ENCODE data around the gene PCBD1.
"Not testable (repeated sequence)": the region's sequence is repeated elsewhere in the genome, so short reads cannot be mapped to it uniquely, and the experiment has no call there.

Gene PCBD1

GRCh38 chr10:70861495-70862197, 26.7 kb downstream of the PCBD1 start:
- not testable (repeated sequence) for DNase-seq

- DNase-seq = no peak
These were observed 29.6 kb downstream of the PCBD1 start for GRCh38 chr10:70858759-70859158.

GRCh38 chr10:70856454-70856853, 31.9 kb downstream of the PCBD1 start:
- DNase-seq = no peak

- no peak for DNase-seq
These were observed 34.9 kb downstream of the PCBD1 start for GRCh38 chr10:70853457-70853856.

- DNase-seq = no peak
These were observed 35.3 kb downstream of the PCBD1 start for GRCh38 chr10:70853038-70853437.

GRCh38 chr10:70851597-70852475, 36.5 kb downstream of the PCBD1 start:
- no peak for DNase-seq

- DNase-seq = no peak
These were observed 38.3 kb downstream of the PCBD1 start for GRCh38 chr10:70850097-70850496.

- no peak for DNase-seq
These were observed 38.8 kb downstream of the PCBD1 start for GRCh38 chr10:70849582-70850016.

- DNase-seq = no peak
These were observed 40.6 kb downstream of the PCBD1 start for GRCh38 chr10:70847659-70848360.

- no peak for DNase-seq
These were observed 41.6 kb downstream of the PCBD1 start for GRCh38 chr10:70846795-70847194.

- DNase-seq = no peak
These were observed 42.5 kb downstream of the PCBD1 start for GRCh38 chr10:70845816-70846215.

- DNase-seq = no peak
These were observed 43.1 kb downstream of the PCBD1 start for GRCh38 chr10:70845256-70845655.

- DNase-seq = no peak
These were observed 44.4 kb downstream of the PCBD1 start for GRCh38 chr10:70843776-70844489.

- DNase-seq = no peak
These were observed 45.0 kb downstream of the PCBD1 start for GRCh38 chr10:70843333-70843732.

GRCh38 chr10:70840836-70841235, 47.5 kb downstream of the PCBD1 start:
- DNase-seq = no peak

- DNase-seq = no peak
These were observed 50.0 kb downstream of the PCBD1 start for GRCh38 chr10:70838270-70838805.

- no peak for DNase-seq
These were observed 50.7 kb downstream of the PCBD1 start for GRCh38 chr10:70837660-70838059.

GRCh38 chr10:70836319-70836718, 52.0 kb downstream of the PCBD1 start:
- no peak for DNase-seq

- no peak for DNase-seq
These were observed 53.8 kb downstream of the PCBD1 start for GRCh38 chr10:70834441-70835151.

GRCh38 chr10:70834021-70834420, 54.3 kb downstream of the PCBD1 start:
- DNase-seq = no peak

- DNase-seq = no peak
These were observed 54.8 kb downstream of the PCBD1 start for GRCh38 chr10:70833601-70834000.

Measured in NCI-H2171 treated with DMSO at 0.1 percent for 48 hours (cell line).